ENCODE results near the gene RCSD1. TPM values are rescaled to one million over a fixed set of nuclear protein-coding genes. Genes with fewer than 3 reads are reported as not detected.

The RCSD1 gene
- total RNA-seq, 1 donor from 2014 or later: 0.98 TPM

DNA sequence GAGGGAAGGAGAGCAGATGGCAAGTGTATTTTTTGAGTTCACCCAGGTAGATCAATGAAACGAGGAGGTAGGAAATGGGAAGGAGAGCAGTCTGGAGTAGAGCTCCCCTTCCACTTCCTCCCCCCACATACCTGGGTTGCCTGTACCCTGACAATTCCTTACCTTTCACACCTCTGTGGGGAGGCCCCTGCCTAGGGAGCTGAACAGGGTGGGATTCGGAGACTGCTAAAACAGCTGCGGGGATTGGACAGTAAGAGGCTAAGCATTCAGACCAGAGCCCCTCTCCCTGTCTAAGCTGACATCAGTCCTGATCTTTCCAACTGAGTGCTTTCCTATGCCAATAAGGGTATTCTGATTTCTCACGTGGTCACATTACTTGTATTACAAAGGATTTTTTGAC is 14.5 kb downstream of the RCSD1 start:
- Histone ChIP-seq H3K27me3 (ENCODE audit: insufficient read depth, low read length) (peaks cover 2% of the 10 kb centered on the region), H3K4me3 (ENCODE audit: insufficient read depth, low read depth, low read length) (no peak overlapping the region), H3K4me2 (ENCODE audit: low read length) (no peak overlapping the region), H3K9me3 (ENCODE audit: insufficient read depth, low read depth, low read length) (no peaks in the 10 kb centered on the region), H3K27ac (ENCODE audit: low read depth, low read length) (no peak overlapping the region), H3K36me3 (ENCODE audit: insufficient read depth, low read length) (no peaks in the 10 kb centered on the region), H3K9ac (ENCODE audit: low read length) (no peak overlapping the region), H2AFZ (ENCODE audit: low read depth, low read length) (no peak overlapping the region), H4K20me1 (ENCODE audit: insufficient read depth, low read length) (no peaks in the 10 kb centered on the region), H3K79me2 (ENCODE audit: insufficient read depth, low read length) (no peaks in the 10 kb centered on the region), H3K4me1 (ENCODE audit: insufficient read depth, low read length) (no peaks in the 10 kb centered on the region)
- H3K27me3 Mint-ChIP-seq (ENCODE audit: low read depth, unreplicated experiment): peaks cover 24% of the 10 kb centered on the region
- no peaks in the 10 kb centered on the region for H3K9me3 Mint-ChIP-seq (ENCODE audit: unreplicated experiment)
- H3K27ac Mint-ChIP-seq (ENCODE audit: unreplicated experiment): no peak overlapping the region
- DNase-seq (ENCODE audit: low read depth): no peak
- TF ChIP-seq CTCF (IDR thresholded peaks at IDR 0.05; ENCODE audit: insufficient read depth, low read depth, low read length): no peak
- no peak for FAIRE-seq
- no peak overlapping the region for H3K4me3 Mint-ChIP-seq (ENCODE audit: unreplicated experiment)
- peaks cover 2% of the 10 kb centered on the region for H3K36me3 Mint-ChIP-seq (ENCODE audit: low read depth, unreplicated experiment)
- peaks cover 4% of the 10 kb centered on the region for H3K4me1 Mint-ChIP-seq (ENCODE audit: low read depth, unreplicated experiment)

GRCh38 chr1:167645140-167645541 is 15.1 kb downstream of the RCSD1 start:
- peaks cover 2% of the 10 kb centered on the region for H3K36me3 Mint-ChIP-seq (ENCODE audit: low read depth, unreplicated experiment)
- H3K27ac ChIP-seq (ENCODE audit: low read depth, low read length): no peak overlapping the region
- H3K9me3 Mint-ChIP-seq (ENCODE audit: unreplicated experiment): no peaks in the 10 kb centered on the region
- no peak overlapping the region for H2AFZ ChIP-seq (ENCODE audit: low read depth, low read length)
- no peak overlapping the region for H3K9ac ChIP-seq (ENCODE audit: low read length)
- no peaks in the 10 kb centered on the region for H4K20me1 ChIP-seq (ENCODE audit: insufficient read depth, low read length)
- peaks cover 6% of the 10 kb centered on the region for H3K4me1 Mint-ChIP-seq (ENCODE audit: low read depth, unreplicated experiment)
- no peak overlapping the region for H3K27ac Mint-ChIP-seq (ENCODE audit: unreplicated experiment)
- H3K4me3 ChIP-seq (ENCODE audit: insufficient read depth, low read depth, low read length): no peak overlapping the region
- H3K4me2 ChIP-seq (ENCODE audit: low read length): no peak overlapping the region
- DNase-seq (ENCODE audit: low read depth): no peak
- peaks cover 24% of the 10 kb centered on the region for H3K27me3 Mint-ChIP-seq (ENCODE audit: low read depth, unreplicated experiment)
- no peak for TF ChIP-seq CTCF (IDR thresholded peaks at IDR 0.05; ENCODE audit: insufficient read depth, low read depth, low read length)
- TF ChIP-seq EZH2 (IDR thresholded peaks at IDR 0.05; ENCODE audit: insufficient read depth, low read length): no peak
- no peaks in the 10 kb centered on the region for H3K4me1 ChIP-seq (ENCODE audit: insufficient read depth, low read length)
- H3K27me3 ChIP-seq (ENCODE audit: insufficient read depth, low read length): peaks cover 2% of the 10 kb centered on the region
- no peaks in the 10 kb centered on the region for H3K79me2 ChIP-seq (ENCODE audit: insufficient read depth, low read length)
- no peak for FAIRE-seq
- no peaks in the 10 kb centered on the region for H3K9me3 ChIP-seq (ENCODE audit: insufficient read depth, low read depth, low read length)
- H3K4me3 Mint-ChIP-seq (ENCODE audit: unreplicated experiment): no peak overlapping the region
- no peaks in the 10 kb centered on the region for H3K36me3 ChIP-seq (ENCODE audit: insufficient read depth, low read length)

- Mint-ChIP-seq H3K27me3 (ENCODE audit: low read depth, unreplicated experiment) (peaks cover 24% of the 10 kb centered on the region), H3K4me3 (ENCODE audit: unreplicated experiment) (no peak overlapping the region), H3K4me1 (ENCODE audit: low read depth, unreplicated experiment) (peaks cover 9% of the 10 kb centered on the region), H3K27ac (ENCODE audit: unreplicated experiment) (no peak overlapping the region), H3K9me3 (ENCODE audit: unreplicated experiment) (no peaks in the 10 kb centered on the region), H3K36me3 (ENCODE audit: low read depth, unreplicated experiment) (peaks cover 2% of the 10 kb centered on the region)
- no peaks in the 10 kb centered on the region for H3K36me3 ChIP-seq (ENCODE audit: insufficient read depth, low read length)
- H3K4me3 ChIP-seq (ENCODE audit: insufficient read depth, low read depth, low read length): no peak overlapping the region
- no peak overlapping the region for H3K27ac ChIP-seq (ENCODE audit: low read depth, low read length)
- H3K27me3 ChIP-seq (ENCODE audit: insufficient read depth, low read length): peaks cover 2% of the 10 kb centered on the region
- no peak overlapping the region for H3K9ac ChIP-seq (ENCODE audit: low read length)
- no peak overlapping the region for H2AFZ ChIP-seq (ENCODE audit: low read depth, low read length)
- H3K79me2 ChIP-seq (ENCODE audit: insufficient read depth, low read length): no peaks in the 10 kb centered on the region
- FAIRE-seq (no peak), DNase-seq (ENCODE audit: low read depth) (no peak)
- H3K4me1 ChIP-seq (ENCODE audit: insufficient read depth, low read length): no peaks in the 10 kb centered on the region
- no peaks in the 10 kb centered on the region for H3K9me3 ChIP-seq (ENCODE audit: insufficient read depth, low read depth, low read length)
- no peak overlapping the region for H3K4me2 ChIP-seq (ENCODE audit: low read length)
- no peaks in the 10 kb centered on the region for H4K20me1 ChIP-seq (ENCODE audit: insufficient read depth, low read length)
- TF ChIP-seq CTCF (IDR thresholded peaks at IDR 0.05; ENCODE audit: insufficient read depth, low read depth, low read length) (no peak), EZH2 (IDR thresholded peaks at IDR 0.05; ENCODE audit: insufficient read depth, low read length) (no peak)
Observed at GRCh38 chr1:167645625-167646414, 15.8 kb downstream of the RCSD1 start.

Measured in astrocyte (in vitro differentiated cells and primary cell).